ENCODE results near the gene SS18. TPM values are rescaled to one million over a fixed set of nuclear protein-coding genes. Genes with fewer than 3 reads are reported as not detected.

SS18 gene
- total and polyA plus RNA-seq, 2 of the 13 experiments (the other 11 are each of a cell fraction or from before 2014, with no cell fraction given) = 49.2 to 82.7 TPM

DNA sequence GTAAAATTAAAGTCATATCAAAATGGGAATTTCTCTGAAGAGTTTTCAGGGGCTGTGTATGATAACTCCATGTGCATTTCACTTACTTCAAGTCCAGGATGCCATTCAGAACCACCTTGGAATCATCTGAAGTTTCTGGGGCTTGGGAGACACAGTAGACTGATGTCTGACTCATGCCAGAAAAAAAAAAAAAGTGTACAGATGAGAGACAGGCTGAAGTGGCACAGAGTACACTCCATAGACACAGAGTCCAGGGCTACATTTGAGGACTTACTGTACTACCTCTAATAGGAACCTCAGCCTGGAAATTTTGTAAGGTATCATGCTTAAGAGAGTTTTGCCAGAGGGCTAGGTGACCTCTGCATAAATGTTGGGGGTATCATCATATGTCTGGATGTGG is 92.0 kb downstream of the SS18 start (continued):
- TF ChIP-seq, protein P1, sequence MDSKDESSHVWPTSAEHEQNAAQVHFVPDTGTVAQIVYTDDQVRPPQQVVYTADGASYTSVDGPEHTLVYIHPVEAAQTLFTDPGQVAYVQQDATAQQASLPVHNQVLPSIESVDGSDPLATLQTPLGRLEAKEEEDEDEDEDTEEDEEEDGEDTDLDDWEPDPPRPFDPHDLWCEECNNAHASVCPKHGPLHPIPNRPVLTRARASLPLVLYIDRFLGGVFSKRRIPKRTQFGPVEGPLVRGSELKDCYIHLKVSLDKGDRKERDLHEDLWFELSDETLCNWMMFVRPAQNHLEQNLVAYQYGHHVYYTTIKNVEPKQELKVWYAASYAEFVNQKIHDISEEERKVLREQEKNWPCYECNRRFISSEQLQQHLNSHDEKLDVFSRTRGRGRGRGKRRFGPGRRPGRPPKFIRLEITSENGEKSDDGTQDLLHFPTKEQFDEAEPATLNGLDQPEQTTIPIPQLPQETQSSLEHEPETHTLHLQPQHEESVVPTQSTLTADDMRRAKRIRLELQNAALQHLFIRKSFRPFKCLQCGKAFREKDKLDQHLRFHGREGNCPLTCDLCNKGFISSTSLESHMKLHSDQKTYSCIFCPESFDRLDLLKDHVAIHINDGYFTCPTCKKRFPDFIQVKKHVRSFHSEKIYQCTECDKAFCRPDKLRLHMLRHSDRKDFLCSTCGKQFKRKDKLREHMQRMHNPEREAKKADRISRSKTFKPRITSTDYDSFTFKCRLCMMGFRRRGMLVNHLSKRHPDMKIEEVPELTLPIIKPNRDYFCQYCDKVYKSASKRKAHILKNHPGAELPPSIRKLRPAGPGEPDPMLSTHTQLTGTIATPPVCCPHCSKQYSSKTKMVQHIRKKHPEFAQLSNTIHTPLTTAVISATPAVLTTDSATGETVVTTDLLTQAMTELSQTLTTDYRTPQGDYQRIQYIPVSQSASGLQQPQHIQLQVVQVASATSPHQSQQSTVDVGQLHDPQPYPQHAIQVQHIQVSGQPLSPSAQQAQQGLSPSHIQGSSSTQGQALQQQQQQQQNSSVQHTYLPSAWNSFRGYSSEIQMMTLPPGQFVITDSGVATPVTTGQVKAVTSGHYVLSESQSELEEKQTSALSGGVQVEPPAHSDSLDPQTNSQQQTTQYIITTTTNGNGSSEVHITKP (CRISPR knock-in tag; IDR thresholded peaks at IDR 0.05; ENCODE audit: low read depth) = no peak

DNA sequence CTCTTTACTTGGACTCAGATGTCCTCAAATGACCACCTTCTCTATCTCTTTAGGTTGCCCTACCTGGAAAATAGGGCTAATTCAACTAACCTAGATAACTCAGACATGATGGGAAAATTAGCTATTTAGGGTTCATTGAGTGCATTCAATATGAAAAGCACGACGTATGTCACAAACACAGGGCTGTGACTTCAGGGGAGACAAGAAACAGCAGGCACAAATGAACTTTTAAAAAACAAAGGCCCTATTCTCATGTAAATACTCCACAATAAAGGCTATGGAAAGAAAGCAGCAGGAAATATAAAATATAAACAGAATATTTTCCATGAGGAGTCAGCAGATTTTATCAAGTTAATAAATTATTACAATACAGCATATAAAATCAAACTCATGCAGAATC is 97.8 kb downstream of the SS18 start:
- in situ Hi-C loops (cut with HindIII; ENCODE audit: extremely low pct_ligation_motif_present, low pct_unique_long_range_greater_than_20kb) = no loop called here
- DNase-seq (ENCODE audit: low spot score) = no peak

More for the DNA sequence above, 97.8 kb downstream of the SS18 start:
- Histone ChIP-seq H3K79me2 (ENCODE audit: insufficient read depth, low read length) (no peaks in the 10 kb centered on the region), H3K27me3 (ENCODE audit: control insufficient read depth in 1 of 2, insufficient read depth in 2 of 2, low read length in 2 of 2) (peaks cover 0 to 5% of the 10 kb centered on the region in 2 experiments; a peak in 1 of 5 replicates), H3K4me2 (ENCODE audit: low read depth, low read length) (no peak overlapping the region), H2AFZ (ENCODE audit: low read length) (no peak overlapping the region), H3K4me3 (replicated peaks in 1 of 3; ENCODE audit: insufficient read depth in 1 of 3, low read depth in 2 of 3, low read length in 3 of 3) (no peak overlapping the region), H3K4me1 (ENCODE audit: insufficient read depth, low read length) (no peaks in the 10 kb centered on the region), H3K27ac (ENCODE audit: extremely low read length, insufficient read depth, low read length) (no peak overlapping the region), H4K20me1 (ENCODE audit: insufficient read depth, low read length) (no peaks in the 10 kb centered on the region), H3K36me3 (replicated peaks in 1 of 2; ENCODE audit: control insufficient read depth in 1 of 2, insufficient read depth in 2 of 2, low read length in 2 of 2) (no peaks in the 10 kb centered on the region), H3K9ac (ENCODE audit: insufficient read depth, low read depth, low read length) (no peak overlapping the region), H3K9me3 (ENCODE audit: low read length) (no peaks in the 10 kb centered on the region)
- intact Hi-C loops (cut with micrococcal nuclease; ENCODE audit: unreplicated experiment) = no loop called here
- POLR2A ChIA-PET = no interaction called here
- TF ChIP-seq ZNF101 (CRISPR knock-in tag; IDR thresholded peaks at IDR 0.05; ENCODE audit: borderline replicate concordance, low read depth) (no peak), NR2F1 (CRISPR knock-in tag; IDR thresholded peaks at IDR 0.05) (no peak), ZNF225 (CRISPR knock-in tag; IDR thresholded peaks at IDR 0.05) (no peak), ZBTB7A (CRISPR knock-in tag; IDR thresholded peaks at IDR 0.05) (no peak), KLF11 (CRISPR knock-in tag; IDR thresholded peaks at IDR 0.05) (no peak), ZNF776 (CRISPR knock-in tag; IDR thresholded peaks at IDR 0.05) (no peak), RAD51 (IDR thresholded peaks at IDR 0.05; ENCODE audit: borderline replicate concordance) (no peak), KDM1A (CRISPR knock-in tag; IDR thresholded peaks at IDR 0.05) (no peak), BHLHE40 (IDR thresholded peaks at IDR 0.05; ENCODE audit: low read length) (no peak), ZNF329 (CRISPR knock-in tag; IDR thresholded peaks at IDR 0.05; ENCODE audit: low read depth) (no peak), NAIF1 (CRISPR knock-in tag; IDR thresholded peaks at IDR 0.05; ENCODE audit: borderline replicate concordance) (no peak)
- TF ChIP-seq, protein P2, sequence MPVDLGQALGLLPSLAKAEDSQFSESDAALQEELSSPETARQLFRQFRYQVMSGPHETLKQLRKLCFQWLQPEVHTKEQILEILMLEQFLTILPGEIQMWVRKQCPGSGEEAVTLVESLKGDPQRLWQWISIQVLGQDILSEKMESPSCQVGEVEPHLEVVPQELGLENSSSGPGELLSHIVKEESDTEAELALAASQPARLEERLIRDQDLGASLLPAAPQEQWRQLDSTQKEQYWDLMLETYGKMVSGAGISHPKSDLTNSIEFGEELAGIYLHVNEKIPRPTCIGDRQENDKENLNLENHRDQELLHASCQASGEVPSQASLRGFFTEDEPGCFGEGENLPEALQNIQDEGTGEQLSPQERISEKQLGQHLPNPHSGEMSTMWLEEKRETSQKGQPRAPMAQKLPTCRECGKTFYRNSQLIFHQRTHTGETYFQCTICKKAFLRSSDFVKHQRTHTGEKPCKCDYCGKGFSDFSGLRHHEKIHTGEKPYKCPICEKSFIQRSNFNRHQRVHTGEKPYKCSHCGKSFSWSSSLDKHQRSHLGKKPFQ (CRISPR knock-in tag; IDR thresholded peaks at IDR 0.05; ENCODE audit: insufficient replicate concordance) = no peak
- BruUV-seq (replicated peaks) = no TSS peak
- CTCF ChIA-PET (ENCODE audit: low intra/inter-chr PET ratio, low total read pairs) = no interaction called here
- 77% methylated on average over 2 of the region's 2 CpGs for WGBS (ENCODE audit: low lambda C conversion rate)
- FAIRE-seq (no peak), ATAC-seq (no peak)

Data from HepG2 (cell line).